Cerebellar cortex (tissue), 1 donor: ENCODE measurements around the gene SAMD4A.
A peak's percentile ranks its signal among the peaks of the same experiment; 100 is the strongest.

ENCODE experiments used
- DNase-seq: peaks from one replicate; pipeline ENCODE4 v3.0.0-alpha.2; 2015; ENCODE audit warnings: low spot score

The SAMD4A gene

DNA sequence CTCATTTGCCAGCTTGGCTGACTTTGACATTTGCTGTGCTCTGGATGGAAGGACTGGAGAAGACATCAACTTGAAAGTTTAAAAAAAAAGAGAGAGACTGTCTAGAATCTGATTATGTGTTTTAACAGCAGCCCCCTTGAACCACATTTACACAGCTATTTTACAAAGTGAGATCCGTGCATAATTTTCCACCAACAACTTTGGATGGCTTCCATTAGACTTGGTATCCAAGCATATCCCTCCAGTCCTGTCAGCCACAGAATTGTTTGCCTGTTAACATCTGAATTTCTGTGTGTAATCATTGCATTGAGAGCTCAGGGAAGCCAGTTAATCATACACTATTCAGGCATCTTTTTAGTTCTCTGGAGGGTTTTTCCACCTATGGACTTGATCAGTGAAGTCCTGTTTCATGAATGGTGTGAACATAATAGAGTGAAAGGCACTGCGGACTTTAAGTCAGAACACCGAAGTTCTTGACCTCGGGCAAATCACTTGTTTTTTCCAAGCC lies 93.7 kb downstream of the SAMD4A start:
- no peak for DNase-seq

DNA sequence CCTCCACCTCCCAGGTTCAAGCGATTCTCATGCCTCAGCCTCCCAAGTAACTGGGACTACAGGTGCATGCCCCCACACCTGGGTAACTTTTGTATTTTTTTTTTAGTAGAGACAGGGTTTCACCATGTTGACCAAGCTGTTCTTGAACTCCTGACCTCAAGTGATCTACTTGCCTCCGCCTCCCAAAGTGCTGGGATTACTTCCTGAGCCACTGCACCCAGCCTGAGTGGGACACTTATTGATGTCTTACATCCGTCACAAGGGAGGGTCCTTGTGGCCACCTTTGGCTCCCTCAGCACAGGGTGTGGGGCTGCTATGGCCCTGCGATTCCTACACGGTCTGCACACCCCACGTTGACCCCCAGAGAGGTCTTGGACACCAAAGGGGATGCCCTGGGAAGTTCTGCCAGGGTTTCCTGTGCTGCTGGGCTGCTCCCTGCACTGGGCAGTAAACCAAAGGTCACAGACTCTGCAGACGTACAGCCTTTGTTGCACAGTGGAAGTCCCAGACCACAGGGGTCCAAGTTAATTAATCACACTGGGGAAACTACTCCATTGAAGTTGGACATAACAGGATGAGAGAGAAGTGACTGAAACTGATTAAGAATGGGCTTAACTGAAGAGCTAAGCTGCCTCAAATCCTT lies 95.7 kb downstream of the SAMD4A start:
- DNase-seq = no peak

DNA sequence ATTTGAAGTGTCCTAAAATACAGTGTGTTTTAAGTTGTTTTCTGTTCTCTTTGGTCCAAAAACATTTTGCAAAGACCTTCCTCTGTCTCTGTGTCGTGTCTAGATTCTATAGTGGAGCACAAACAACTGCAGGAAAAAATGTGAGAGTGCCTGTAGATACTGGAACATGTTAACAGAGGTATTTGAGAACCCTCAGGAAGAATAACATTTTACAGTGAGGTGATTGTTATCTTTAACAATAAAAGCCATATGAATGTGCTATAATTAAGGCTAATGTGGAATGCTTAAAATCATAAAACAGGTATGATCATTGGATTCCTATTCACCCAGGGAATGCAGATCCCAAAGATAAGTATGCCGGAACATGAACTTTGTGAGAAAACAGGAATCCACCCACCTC lies 98.0 kb downstream of the SAMD4A start:
- no peak for DNase-seq

DNA sequence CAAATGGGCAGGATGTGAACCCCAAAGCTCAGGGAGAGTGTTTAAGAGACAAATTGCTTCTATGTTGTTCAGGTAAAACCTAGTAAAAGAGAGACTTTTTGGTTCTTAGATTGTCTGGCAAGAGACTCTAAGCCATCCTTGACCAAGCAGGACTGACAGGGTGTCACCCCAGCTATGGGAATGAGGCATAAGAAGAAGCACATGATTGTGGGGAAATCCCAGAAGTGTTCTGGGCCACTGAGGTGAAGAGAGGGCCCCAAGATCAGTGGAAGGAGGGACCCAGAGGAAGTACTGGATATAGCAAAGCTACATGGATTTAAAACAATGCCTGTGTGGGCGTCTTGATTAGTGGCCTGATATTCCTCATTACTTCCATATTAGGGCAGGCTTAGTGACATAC lies 99.0 kb downstream of the SAMD4A start:
- no peak for DNase-seq

DNA sequence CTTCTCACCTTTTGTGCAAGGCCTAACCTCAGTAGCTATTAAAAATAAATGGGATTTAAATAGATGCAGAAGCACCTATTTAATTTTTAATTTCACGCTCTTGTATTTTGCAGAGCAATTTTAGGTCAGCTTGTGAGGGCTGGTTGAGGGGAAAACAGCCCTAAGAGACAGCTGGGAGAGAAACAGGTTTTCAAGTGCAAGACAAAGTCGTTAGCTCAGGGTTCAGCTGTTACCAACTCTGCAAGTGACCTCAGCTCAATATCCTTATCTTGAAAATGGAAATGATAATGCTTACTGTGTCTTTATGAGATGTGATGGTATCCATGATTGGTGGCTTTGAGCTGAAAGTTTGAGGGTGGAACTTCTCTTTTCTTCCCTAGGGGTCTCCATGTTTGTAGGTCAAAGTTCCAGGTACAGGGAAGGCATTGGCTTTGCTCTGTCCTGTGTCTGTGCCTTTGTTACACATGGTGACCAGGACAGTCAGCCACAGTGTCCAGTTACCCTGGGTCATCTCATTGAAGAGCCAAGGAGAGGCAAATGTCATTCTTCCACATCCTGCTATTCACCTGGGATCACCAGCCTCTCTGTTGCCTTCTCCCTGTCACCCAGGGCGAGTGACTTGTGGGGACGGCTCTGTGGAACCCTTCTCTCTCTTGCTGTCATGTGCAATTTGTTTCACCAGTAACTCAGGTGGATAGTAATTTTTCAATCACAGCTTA lies 100.3 kb downstream of the SAMD4A start:
- no peak for DNase-seq

DNA sequence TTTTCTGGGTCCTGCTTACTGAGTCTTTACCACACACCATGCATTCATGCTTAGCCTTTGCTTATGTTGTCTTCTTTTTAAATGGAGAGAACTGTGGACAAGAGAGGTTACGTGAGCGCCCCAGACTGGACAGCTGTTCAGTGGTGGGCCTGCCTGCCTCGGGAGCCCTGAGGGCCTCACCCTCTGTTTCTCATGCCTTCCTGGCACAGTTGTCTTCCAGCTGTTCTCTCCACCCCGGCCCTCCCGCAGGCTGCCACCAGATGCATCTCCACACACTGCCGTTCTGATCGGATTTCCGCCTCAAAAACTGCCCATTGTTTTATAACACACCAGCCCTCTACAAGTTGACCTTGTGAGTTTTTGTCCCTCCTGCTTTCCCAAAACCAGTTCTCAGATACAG lies 100.8 kb downstream of the SAMD4A start:
- no peak for DNase-seq

DNA sequence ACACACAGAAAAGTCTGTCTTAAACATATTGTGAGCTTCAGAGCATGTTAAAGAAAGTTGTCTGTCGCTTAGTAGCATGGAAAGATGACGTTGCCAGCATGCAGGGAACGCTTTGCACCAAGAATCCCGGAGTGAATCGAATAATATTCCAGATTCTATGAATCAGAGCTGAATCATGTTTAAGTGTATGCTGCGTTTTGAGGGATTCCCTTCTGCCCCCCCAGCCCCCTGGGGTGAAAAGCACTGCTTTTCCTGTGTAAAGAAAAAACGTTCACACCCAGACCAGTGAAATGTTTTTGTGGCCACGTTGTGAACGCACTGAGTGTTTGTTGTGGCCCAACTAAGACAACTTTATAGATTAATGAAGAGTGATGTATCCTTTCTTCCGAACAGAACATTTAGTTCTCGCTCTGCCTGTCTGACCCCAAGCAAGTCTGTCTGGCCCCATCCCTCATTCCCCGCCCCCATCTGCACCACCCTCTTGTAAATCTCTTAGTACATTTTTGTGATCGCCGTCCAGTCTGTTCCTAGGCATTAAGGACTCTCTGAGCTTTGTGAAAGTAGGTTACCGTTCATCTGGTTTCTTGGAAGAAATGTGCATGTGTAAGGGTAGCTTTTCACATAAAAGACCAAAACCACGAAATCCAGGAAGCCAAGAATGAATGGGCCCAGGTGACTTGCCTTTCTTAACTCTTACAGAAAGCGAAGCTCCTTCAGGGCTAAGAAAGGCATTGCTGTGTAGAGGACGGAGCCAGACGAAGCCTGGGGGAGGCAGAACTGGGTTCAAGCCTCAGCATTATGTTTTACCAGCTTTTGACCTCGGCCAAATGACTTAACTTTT lies 103.0 kb downstream of the SAMD4A start:
- DNase-seq = no peak

DNA sequence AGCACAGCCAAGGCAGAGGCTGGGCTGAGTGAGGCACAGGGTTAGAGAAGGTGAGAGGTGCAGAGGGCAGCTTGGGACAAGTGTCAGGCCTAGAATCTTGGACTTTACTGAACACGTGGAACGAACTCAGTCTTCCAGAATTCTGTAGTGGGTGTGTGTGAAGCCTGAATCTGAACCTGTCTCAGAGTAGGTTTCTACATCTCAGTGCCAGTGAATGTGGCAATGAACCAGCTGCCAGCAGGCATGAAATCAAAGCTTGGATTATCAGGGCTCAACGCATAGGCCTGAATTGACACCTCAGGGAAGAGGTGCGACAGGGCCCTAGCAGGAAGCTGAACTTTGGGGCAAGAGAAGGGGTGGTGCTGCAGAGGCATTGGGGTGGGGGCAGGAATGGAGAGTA lies 104.6 kb downstream of the SAMD4A start:
- no peak for DNase-seq

DNA sequence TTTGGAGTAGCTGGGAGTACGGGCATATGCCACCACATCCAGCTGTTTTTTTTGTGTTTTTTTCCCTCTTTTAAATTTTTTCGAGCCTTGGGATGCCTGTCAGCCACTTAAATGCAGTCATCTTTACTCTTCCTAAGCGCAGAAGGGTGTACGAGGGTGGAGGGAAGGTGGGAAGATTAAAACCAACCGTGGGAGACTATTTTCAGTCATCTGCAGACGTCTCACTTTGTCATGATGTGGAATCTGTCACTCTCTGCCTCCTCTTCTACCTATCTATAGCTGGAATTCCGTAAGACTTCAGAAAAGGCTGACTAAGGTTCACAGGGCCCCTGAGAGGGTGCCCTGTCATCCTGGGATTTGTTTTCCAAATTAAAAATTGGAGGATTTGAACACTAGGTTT lies 105.3 kb downstream of the SAMD4A start:
- no peak for DNase-seq

DNA sequence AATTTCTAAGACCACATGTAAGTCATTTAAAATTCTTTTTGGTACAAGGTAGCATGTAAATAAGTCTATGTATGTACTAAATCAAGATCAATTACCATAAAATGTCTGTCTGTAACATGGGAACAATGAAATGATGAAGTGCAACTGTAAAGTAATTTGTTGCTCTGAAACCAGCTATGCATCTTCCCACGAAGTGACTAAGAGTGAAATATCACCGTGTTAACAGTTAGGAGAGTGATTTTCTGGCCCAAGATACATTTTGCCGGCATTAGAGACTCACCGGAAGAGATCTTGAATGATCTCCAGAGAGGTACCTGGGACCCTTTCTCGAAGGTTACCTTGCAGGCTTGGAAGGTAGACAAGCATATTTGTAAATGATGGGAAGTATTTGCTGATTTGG lies 105.8 kb downstream of the SAMD4A start:
- no peak for DNase-seq

DNA sequence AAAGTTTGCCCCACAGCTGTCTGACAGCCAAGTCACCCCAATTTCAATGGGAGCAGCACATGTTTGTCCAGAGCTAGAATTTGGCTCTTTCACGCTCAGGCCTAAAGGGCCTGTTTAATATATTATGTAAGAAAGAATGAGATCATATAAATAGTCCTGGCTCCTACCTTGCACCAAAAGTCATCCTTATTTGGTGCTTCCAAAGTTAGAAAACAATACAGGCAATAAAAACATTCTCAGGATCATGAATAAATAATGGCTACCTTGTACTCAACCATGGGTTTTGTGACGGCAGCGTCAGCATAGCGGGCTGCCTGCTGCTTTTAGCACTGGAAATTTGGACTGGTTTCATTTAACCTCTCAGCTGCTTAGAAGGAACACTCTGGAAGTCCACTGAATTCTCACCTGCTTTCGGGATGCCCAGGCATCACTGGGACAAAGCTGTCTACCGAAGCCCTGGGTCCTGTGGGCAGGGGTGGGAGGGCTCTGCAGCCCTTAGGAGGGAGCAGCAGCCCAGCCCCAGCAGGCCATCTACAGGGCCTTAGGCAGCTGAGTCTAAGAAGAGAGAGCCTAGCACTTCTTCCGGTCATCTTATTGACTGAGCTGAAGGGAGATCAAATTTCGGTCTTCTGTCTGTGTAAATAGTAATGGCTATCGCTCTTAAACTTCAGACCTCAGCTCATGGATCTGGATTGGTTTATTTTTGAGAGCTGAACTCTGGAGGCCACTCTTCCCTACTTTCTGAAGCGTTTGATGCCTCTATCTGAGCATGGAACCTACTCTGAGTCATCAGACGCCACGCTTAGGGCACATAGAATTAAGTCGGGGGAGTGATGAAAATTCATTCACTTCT lies 106.5 kb downstream of the SAMD4A start:
- DNase-seq = peak; percentile 57

DNA sequence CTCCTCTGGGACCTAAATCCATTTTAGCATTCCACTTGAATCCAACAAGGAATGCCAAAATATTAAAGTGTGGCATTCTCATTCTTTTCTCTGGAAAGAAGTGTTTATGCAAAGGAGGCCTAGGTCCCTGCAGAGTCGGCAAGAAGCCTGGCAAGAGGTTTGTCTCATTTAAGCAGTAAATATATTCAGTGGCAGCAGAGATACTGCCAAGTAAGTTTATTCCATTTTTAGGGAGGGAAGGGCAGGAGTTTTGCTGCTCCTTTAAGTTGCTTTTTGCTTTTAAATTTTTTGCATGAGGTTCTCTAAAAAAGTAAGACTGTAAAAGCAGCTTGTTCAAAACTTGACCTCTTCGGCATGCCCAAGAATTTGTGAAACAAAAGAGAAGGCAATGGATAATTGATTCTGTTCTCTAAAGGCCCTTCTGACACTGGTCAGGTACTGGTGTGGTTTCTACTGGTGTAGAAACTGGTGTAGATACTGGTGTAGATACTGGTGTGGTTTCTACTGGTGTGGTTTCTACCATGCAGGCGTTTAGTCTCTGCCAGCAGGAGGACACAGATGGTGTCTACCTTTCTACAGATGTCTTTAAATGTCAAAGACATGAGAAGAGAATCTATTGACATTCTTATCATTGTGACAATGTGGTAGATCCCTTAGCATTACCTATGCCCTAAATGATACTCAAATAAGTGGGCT lies 107.3 kb downstream of the SAMD4A start:
- DNase-seq = no peak

DNA sequence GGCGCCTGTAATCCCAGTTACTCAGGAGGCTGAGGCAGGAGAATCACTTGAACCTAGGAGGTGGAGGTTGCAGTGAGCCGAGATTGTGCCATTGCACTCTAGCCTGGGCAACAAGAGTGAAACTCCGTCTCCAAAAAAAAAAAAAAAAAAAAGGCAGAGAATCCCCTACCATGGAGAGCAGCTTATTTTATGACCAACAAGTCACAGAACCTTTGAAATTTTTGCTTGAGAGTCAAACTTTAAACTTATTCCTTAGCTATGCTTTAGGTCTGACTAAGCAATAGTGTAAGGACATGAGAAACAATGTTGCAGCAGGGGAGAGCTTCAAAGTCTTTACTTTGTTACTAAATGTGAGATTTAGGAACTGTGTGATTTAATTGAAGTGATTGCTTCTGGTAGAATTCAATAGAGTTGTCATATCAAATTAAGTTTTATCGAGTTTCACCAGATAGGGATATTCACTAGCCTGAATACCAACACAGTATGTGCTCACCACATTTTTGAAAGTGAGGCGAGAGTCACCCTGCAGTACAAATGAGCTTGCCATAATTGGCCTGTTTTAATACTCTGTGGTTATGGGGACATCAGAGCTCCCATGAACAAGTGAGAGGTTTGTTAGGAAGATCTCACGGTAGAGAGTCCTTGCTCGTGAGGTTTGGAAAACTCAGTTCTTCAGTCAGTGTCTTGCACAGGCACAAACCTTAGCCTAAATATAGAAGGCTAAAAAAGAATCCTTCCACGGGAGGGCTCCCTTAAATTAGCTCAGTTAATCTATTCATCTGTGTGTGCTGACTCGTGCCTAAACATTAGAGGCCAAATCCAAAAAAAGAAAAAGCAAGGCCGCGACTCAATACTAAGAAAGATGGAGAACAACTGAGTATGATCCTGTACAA lies 108.6 kb downstream of the SAMD4A start:
- DNase-seq = peak; percentile 53

DNA sequence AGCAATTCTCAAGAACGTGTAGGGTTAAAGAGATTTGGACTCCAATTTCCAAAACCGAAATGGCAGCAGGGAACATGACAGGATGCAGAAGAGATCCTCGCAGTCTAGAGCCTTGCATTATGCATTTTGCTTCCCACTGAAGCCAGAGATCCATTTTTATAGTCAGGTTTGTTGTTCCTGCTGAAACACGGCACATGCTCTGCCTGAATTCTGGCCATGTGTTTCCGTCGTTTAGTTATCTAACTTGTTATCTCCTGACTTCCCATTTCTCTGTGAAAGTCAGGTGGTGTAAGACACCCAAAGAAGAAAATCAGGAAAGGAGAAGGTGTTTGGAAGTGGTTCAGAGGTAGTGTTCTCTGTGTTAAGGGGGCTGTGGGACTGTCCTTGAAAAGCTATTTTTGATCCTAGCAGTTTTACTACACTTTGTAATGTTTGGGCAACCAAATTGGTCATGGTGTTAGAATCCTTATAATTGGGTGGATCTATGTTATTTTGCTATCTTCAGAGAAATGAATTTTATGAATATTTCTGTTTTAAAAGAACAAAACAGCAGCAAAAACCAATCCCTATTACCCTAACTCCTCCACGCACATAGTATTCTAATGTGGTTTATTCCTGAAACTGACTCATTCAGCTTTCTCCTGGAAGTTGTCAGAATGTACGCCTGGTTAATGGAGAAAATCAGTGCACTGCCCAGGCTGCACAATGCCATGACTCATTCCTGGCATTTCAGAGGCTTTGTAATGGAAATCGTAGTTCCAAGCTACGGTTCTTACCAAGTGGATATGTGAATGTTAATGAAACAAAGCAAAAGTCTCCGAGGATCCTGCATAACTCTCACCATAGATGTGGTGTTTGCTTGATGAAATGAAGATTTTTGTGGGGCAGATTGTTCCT lies 110.1 kb downstream of the SAMD4A start:
- DNase-seq = peak; percentile 63

DNA sequence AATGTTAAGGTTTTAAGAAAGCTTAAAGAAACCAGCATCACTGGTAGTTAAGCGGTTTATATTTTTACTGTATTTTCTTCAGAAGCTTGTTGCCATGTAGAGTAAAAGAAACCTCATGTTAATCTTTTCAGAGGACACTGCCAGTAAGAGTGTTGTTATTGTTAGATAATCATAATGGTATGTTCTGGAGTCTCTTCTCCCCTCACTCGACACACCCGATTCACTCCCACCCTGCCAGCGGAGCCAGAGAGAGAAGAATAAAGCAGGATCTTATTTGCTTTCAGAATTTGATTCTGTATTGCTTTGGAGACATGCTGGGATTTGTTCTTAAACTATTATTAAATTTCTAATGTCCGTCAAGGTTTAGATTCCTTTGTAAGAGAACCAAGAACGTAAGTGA lies 113.7 kb downstream of the SAMD4A start:
- DNase-seq = no peak

DNA sequence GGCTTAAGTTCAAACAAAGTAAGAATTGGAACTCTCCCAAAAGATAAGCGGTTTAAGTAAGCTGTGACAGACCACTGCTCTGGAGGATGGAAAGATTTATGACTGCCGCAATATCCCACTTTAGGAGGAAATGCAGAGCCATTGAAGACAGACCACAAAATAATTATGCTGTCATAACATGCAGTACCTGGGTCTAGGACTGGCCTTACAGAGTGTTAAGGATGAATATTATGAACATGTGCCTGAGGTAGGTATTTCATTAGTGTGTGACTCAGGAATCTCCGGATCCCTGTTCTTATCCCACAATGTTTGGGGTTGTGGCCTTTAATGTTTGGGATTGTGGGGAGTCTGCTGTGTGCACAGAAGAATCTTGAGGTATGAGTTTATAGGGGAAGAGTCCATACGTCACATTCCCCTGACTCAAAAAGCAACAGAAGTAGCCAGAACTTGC lies 114.9 kb downstream of the SAMD4A start:
- no peak for DNase-seq

DNA sequence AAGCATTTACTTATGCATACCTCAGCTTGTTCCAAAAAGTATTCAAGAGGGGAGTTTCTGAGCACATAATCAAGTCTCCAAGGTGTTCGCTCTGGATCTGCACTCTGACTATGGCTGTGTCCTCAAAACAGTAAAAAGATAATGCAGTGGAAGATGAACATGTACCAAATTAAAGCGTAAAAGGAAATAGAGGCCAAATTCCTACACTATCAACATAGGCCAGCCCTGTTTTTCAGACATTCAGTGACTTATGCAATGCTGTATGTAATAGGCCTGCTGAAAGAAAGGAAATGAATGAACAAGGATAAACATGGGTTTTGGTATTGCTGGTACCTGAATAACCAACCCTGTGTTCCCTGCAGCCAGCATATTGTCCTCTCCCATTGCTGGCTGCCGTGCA lies 115.7 kb downstream of the SAMD4A start:
- no peak for DNase-seq

DNA sequence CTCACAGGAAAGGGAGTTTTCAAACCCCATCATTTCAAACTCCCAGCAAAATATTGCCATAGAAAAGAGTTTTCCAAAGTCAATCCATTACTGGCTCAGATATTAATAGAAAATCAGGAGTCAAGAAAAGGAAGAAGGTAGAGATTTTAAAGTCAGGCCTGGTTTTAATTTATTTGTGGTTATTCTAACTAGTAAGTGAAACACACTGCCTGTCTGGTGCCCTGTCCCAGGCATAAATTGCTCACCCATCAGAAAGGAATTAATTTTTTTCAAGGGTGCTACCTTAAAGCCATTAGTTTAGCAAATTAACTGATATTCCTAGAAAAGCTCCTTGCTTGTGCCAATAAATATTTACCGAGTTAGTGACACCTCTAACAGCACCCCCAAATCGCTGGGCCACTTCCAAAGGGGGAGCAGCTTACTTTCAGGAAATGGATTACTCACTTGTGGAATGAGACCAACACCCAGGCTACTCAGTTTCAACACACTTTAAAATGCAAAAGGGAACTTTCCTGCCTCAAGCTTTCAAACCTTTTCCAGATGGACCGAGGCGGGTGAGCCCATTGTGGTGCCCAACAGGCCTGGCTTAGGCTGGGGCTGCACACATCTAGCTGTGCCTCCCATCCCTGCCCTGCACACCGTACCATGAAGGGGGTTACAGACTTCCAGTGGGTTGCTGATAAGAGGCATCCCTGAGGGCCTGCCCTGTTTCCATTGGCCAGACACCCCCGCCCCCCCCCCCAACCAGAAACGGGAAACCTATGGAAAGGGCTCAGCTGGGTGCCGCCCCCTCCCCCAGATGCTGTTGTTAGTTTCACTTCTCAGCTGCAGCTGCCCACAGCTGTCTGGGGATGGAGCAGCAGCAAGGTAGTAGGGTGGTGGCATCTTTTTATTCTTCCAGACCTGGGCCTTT lies 117.2 kb downstream of the SAMD4A start:
- DNase-seq = no peak
